Suppressor macrophage treated with lipopolysaccharide for 1 hour (primary cell): ENCODE results near the gene AQP5.

Source experiments
- DNase-seq, 3 donors: peaks; one replicate each; pipeline ENCODE4 v3.0.0-alpha.2; 2020 to 2022

The AQP5 gene

DNA sequence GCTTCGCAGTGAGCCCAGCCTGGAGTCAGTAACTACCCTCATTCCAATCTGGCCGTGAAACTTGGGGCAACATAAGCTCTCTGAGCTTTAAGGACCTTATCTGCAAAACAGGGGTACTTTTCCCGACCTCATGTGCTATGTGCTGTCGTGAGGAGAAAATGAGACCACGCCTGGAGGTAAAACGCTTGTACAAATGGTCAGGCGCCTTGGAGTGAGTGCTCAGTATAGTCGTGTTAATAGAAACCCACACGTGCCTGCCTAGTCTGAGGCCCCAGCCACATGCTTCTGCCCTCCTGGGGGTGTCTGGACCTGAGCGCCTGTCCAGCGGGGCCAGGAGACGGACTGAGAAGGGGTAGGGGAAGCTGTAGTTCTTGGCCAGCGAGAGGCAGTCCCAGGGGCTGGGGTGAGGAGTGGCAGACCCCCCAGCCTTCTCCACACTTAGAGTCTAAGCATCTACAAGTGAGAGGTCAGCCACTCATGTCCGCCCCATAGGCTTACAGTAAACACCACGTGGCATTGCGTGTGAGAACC, 4.9 kb downstream of the AQP5 start:
- no peak for DNase-seq

DNA sequence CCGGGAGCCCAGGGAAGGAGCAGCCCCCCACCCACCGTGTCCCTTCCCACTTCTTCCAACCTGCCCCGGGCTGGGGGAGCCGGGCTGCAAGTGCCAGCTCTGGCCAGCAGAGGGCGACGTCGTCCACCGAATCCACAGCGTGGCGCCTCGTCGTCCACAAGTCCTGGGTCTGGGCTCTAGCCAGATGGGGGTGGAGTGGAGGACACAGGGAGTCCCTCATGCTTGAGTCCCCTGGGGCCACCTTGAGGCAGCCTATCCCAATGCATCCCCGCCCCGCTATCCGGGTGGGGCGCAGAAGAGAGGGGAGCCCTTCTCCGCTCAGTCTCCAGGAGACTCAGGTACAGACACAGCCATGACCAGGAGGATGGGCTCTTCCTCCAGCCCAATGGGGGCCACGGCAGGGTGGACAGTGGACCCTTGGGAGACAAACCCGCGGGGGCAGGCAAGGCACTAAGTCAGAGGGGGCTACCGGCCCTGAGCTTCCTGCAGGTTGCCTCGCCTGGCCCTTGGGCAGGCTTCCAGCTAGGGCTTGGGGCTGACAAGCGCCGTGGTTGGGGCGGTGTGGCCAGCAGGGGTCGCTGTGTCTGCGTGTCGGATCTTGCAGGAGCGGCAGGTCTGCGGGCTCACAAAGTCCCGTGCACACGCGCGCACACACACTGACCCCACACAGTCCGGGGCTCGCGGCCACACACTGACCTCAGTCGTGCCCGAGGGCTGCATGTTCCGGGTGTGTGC, 5.5 kb downstream of the AQP5 start:
- DNase-seq, result peak; percentile 88 to 95 (median 93)

DNA sequence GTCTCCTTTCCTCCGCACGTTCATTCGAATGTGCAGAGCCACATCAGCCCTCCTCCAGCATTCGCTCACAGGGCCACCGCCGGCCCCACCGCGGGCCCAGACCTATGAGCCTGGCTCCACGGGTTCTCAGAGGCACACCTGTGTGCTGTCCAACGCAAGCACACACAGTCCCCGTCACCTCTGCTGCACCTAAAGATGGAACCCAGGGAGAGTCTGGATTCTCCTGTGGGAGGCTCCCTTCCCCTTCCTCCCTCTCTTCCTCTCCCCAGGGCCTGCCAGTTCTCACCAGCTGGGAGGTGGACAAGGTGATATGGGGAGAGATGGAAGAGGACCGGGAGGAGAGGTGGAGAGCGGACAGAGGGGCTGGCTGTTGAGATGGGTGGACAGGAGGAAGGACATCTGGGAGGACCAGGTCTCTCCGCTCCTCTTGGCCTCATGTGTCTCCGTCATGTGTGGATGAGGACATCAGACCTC, 6.1 kb downstream of the AQP5 start:
- no peak for DNase-seq

DNA sequence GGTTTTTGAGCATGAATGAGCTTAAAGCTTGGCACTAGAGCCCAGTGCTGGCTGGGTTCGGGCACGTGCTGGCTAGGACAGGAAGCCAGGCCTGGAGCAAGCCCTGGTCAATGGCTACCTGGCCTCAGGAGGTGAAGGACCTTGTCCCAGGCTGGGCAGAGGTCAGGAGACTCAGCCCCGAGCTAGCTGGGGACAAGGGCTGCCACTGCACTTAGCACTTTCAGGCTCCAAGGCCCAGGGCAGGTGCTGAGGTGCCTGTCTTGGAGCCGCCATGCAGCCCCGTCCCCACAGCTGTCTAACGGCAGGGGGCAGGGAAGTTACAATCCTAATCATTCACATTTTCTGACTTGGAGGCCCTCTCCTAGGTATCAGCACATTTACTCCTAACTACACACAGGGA, 6.8 kb downstream of the AQP5 start:
- DNase-seq, result no peak

DNA sequence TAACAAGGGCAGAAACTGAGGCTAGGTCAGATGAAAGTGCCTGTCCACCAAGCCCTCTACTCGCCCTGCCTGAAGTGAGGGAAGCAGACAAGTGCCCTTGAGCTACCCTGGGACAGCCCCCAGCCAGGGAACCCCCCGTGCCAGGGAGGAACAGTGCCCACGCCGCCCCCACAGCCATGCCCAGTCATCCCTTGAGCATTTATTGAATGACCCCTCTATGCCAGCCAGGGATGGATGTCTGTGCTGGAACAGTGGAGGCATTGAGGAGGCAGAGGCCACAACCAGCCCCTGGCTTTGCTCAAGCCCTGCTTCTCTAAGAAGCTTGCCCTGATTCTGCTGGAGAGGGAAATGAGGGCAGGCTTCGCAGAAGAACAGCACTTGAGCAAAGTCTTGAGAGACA, 7.4 kb downstream of the AQP5 start:
- DNase-seq, result peak; percentile 45 to 66 (median 53)

DNA sequence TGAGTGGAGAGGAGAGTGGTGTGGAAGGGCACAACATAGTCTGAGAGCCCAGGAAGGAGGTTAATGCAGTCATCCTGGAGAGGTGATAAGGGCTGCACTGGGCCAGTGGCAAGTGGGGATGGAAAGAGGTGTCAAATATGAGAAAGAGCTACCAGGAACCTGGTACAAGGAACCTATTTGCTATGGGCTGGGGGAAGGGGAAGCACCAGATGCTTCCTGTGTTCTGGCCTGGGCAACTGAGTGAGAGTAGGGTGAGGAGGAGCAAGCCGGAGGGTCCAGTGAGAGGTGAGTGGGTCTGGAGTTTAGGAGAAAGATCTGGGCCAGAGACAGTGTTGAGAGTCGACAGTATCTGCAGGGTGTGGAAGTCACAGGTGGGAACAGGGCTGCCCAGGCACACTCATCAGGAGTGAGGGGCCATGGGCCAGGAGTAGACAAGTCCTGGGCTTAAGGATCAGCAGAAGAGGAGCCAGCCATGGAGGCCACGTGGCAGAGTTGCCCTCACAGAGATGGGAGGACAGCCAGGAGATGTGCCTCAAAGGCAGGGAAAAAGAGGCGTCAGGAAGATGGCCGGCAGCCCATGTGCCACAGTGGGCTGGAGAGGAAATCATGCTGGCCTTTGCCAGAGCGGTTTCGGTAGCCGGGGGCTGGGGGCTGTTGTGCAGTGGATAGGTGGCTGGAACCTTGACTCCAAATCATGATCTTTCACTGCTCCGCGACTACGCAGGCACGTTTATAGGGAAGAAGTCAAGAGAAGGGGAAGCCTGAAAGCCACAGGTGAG, 8.2 kb downstream of the AQP5 start:
- no peak for DNase-seq

DNA sequence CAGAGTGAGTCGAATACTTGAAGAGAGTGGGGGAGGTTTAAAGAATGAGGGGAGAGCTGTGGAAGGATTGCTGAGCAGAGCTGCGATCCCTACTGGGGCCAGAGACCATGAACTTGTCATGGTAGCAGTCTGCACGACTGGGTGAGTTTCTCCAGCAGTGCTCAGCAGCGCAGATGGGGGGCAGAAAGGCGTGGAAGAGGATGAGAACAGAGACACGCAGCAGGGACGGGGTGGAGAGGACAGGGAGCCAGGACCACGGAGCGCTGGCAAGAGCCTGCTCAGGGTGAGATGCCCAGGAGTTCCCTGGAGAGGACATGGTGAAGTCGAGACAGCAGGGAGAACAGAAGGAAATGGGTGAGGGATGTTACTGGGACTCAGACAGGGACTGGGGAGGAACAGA, 9.0 kb downstream of the AQP5 start:
- DNase-seq, result no peak

DNA sequence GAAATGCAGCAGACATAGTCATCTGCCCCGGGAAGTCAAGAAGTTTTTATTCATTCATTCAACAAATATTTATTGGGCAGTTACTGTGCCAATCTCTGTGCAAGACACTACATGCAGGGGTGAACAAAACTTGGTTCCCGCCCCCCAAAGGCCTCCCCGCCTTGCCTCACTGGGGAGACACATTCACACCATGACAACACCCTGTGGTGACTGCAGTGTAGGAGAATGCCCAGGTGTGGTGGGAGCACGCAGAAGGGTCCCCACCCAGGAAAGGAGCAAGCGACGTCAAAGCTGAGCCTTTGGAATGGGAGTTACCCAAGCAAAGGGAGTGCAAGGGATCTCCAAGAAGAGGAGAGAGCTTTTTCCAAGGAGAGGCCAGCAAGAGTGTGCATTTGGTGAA, 9.5 kb downstream of the AQP5 start:
- DNase-seq, result no peak

DNA sequence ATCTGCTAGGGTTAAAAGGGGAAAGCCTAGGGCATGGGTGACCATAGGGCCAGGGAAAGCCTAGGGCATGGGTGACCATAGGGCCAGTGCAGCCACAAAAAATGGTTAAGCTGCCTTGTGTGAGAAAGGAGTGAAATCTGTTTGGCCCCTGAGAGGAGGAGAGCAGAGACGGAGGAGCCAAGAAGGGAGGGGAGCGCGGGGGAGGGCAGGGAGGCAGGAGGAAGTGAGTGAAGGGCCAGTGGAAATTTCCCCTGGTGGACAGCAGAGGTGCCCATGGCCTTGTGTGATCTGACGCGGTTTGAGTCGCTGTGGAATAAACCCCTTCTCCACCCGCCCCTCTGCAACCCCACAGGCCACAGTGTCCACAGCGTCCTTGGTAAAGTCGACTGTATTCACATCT, 10.5 kb downstream of the AQP5 start:
- DNase-seq, result peak in 1 of 3 donors; percentile 25

DNA sequence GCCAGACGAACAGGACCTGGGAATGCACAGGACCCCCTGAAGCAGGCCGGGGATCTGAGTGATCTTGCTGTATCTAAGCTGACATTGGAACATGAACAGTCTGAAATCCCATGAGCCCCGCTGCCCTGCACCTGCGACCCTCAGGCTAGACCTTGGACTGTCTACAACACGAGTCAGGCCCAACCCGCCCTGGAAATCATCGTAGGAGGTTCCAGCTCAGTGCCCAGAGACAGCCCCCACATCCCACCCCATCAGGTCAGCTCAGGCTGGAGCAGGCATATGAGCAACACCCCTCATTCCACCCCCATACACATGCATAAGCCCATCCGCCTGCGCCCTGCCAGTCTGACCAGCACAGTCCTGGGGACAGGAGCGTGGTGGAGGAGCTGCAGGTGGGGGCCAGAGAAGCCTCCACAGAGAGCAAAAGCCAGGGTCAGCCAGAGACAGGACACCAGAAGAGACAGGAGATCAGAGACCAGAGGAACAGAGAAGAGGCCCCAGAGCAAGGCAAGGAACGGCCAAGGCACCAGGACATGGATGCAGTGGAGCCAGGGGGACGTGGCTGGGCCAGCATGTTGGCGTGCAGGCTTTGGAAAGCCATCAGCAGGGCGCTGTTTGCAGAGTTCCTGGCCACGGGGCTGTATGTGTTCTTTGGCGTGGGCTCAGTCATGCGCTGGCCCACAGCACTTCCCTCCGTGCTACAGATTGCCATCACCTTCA, 11.1 kb downstream of the AQP5 start, which contains the start of gene AQP6:
Gene AQP6 (plus strand): TSS at position 307 of the 720 bp plus-strand sequence. CDS start 227 bp downstream, at position 534.
- no peak for DNase-seq

DNA sequence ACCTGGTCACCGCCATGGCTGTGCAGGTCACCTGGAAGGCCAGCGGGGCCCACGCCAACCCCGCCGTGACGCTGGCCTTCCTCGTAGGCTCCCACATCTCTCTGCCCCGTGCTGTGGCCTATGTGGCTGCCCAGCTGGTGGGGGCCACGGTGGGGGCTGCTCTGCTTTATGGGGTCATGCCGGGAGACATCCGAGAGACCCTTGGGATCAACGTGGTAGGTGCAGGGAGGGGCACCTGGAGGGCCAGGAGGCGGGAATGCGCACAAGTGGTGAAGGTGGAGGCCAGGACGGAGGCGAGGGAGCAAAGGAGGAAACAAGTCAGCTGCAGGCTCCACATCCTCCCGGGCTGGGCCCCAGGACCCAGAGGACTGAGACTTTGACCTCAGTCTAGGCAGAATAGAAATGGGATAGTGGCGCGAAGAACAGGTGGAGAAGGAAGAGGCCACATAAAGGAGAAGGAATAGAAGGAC, 11.7 kb downstream of the AQP5 start:
- DNase-seq, result no peak

DNA sequence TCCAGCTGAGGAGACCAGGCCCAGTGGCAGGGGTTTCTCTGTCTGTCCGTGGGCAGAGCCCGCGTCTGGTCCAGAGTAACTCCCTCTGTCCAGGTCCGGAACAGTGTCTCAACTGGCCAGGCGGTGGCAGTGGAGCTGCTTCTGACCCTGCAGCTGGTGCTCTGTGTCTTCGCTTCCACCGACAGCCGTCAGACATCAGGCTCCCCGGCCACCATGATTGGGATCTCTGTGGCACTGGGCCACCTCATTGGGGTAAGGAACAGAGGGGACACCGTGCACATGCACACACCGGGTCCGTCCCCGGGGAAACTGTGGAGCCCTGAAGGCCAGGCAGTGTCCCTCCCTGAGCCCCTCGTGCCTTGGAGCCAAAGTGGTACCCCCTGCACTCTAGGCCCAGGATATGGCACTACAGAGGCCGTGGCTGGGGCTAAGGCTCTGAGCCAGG, 12.6 kb downstream of the AQP5 start:
- DNase-seq, result peak; percentile 59 to 71 (median 63)

DNA sequence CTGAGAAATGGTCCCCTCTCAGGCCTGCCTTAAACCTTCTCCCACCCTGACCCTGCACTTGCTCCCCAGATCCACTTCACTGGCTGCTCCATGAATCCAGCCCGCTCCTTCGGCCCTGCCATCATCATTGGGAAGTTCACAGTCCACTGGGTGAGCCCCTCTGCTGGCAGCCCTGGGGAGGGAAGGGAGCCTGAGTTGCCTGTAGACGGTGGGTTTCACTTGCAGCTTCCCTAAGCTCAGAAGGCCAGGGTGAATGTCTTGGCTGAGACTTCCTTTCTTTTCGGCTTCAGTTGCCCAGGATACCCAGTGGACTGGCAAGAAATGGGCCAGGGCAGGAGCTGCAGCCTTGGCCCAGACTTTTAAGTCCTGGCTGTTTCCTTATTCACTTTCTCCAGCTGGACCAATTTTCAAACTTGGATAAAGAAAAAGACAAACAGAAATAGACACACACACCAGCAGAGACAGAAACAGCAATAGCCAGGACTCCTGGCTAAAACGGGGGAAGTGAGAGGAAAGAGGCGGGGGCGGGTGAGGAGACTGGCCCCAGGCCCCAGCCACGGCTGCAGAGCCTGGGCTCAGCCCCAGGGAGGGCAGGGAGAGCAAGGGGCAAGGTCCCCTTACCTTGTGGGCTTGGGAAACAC, 13.1 kb downstream of the AQP5 start:
- peak; percentile 43 to 64 (median 45) for DNase-seq

DNA sequence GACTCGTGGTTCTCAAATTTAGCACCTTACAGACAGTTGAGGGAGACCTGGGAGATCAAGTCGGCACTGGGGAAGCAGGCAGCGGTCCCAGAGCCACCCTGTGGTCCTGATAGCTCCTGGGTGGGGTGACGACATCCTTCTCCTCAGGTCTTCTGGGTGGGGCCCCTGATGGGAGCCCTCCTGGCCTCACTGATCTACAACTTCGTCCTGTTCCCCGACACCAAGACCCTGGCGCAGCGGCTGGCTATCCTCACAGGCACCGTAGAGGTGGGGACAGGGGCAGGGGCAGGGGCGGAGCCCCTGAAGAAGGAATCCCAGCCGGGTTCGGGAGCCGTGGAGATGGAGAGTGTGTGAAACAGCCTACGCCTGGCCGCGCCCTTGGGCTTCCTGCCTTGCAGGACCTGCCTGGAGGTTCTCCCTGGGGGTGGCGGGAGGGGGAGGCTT, 13.7 kb downstream of the AQP5 start:
- DNase-seq, result no peak

DNA sequence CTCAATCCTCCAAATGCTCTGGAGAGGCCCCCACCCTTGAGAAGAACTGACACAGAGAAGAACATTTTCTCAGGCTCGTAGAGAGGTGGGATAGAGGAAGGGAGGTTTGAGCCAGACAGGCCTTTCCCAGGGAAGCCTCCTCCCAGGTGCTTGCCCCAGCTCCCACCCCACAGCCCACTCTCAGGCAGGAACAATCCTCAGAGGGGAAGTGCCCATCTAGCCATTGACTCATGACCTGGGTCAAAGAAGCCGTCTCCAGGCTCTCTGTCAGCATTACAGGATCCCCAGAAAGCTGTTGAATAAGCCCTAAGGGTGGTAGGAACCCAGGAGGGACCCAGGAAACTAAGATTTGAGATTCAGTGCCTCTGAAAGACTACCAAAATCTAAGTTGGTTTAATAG, 14.9 kb downstream of the AQP5 start:
- DNase-seq, result peak; percentile 55 to 74 (median 73)

DNA sequence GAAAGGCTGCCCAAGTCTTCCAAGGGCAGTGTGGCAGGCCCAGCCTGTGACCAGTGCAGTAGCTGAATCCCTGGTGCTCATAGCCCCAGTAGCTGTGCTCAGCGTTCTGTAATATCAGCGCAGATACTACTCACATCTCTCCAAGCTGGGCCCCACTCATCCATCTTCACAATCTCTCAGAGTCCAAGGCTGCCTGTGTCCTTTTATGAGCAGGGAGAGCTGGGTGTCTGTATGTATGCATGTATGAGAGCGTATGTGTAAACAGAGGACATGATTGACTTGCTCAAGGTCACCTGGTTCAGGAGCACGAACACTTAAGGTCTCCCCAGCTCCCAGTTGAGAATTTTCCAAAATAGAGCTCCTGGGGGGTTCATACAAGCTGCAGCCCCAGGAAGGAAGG, 16.5 kb downstream of the AQP5 start:
- no peak for DNase-seq

DNA sequence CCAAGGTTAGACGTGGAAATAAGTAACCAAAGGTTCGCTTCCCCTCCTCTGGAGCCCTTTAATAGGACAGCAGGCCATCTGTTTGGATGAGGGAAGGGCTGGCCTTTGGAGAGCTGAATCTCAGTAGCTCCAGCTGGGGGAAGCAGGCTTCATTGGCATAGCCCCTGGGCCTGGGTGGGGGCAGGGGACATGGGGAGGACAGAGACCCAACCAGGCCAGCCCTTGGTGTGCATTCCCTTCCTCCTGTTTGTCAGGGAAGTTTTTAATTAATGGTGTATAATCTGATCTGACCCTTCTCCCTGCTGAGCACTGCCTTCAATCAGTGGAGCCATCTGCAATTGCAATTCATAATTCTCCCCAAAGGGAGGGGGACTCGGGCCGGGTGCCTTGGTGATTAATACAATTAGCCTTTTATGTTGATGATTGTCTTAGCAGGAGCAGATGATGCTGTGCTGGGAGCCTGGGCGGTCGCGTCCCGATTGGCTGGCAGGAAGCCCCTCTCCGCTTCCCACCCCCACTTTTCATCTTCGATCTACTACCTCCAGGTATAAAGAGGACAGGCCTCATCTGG, 17.4 kb downstream of the AQP5 start:
- no peak for DNase-seq

DNA sequence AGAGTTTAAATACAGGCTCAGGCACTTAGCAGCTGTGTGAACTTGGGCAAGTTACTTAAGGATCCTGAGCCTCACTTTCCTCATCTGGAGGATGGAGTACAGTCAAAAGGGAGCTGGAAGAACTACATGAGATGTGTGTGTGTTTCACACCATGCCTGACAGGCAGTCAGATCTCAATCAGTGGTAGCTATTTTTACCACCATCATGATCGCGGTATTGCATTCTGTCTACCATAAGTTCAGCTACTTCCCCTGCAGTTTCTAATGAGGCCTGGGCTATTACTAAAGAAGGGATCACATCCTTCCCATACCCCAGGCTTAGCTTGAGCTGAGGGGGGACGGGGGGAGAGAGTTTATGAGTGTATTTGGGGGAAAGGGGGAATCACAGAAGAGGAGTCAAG, 18.1 kb downstream of the AQP5 start:
- no peak for DNase-seq

DNA sequence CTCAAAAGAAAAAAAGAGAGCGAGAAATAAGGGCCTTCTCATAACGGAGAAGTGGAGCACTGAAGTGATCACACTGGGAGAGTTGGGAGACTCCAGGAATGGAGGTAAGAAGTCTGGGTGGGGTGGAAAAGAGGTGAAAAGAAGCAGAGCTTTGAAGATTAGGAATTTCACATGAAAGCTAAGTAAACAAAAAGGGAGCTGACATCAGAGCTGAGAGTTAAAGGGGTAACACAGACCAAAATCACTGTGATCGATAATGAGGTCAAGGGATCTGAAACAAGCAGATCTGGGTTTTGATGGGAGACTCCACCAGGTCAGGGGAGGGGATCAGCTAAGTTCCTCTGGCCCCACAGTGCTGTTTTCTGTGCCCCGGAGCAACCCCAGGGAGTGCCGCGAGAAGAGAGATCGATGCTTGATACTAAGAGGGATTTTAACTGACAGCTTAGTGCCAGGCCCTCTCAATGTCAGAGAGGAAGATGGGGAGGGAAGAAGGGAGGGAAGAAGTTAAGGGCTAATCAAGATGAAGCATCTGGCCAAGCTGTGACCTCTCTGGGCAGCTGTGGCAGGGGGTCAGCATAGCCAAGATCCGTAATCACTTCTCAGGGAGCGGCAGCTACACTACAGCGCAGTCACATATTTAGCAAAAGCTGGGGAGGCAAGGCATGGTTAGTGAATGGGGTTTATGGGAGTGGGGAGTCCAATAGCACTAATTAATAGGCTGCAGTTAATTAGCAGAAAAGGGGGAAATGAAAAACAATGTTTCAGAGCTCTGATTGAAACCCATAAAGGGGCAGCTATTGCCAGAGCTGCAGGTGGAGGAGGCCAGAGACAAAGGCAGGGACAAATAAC, 19.1 kb downstream of the AQP5 start:
- no peak for DNase-seq

DNA sequence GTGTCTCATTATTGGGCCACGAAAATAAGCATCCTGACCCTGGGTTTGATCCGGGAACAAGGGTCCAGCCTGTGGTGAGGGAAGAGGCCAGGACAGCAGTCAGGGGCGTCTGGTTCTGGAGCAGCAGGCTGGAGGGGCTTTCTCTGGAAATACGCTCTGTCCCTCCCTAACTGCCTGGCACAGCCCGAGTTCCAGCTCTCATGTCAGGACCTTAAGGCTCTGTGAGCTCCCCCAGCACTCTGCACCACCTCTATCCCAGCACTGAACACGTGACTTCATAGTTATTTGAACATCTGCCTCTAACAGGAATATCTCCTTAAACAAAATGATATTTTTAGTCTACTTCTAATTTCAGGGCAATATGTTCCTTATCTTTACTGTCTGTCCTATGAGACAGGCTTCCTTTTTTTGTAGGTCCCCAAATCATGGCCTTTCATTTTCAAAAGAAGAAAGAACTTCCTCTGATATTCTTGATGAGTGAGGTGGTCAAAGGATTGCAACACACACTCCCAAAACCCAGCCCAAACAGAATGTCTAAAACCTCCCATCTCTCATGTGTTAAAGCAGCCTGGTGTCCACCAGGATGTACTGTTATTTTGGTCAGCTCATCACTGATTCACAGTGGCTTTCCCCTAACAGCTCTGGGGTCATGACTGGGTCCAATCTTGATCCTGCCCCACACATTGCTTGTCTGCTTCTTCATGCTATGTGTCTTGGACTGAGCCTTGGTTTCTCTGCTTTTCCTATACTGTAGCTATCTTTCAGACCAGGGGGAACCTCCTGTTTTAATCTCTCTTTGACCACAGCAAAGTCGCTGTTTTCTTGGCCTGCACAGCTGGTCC, 20.8 kb downstream of the AQP5 start:
- peak; percentile 69 to 79 (median 79) for DNase-seq
